Choroid plexus epithelial cell (primary cell): ENCODE measurements around the gene CYP17A1.
A peak's percentile ranks its signal among the peaks of the same experiment; 100 is the strongest.

ENCODE experiments used
- DNase-seq: peaks from one replicate; pipeline ENCODE4 v3.0.0-alpha.2; 2010; ENCODE audit warnings: low read depth
- H3K4me3 ChIP-seq: 2 replicates; pipeline ENCODE4 v1.5.1; 2011; ENCODE audit warnings: low read depth, mild to moderate bottlenecking, control low read depth, low read length, moderate library complexity
- TF ChIP-seq, protein P1 (sequence below): conservative IDR thresholded peaks from 2 replicates; pipeline ENCODE4 v1.5.1; 2011; ENCODE audit warnings: low read depth, mild to moderate bottlenecking, control low read depth, inconsistent platforms, low read length, moderate library complexity

Gene CYP17A1

GRCh38 chr10:102791754-102792395 lies 45.3 kb downstream of the CYP17A1 start:
- DNase-seq, result no peak
- H3K4me3 ChIP-seq, result no peak overlapping the region
- TF ChIP-seq, protein P1, sequence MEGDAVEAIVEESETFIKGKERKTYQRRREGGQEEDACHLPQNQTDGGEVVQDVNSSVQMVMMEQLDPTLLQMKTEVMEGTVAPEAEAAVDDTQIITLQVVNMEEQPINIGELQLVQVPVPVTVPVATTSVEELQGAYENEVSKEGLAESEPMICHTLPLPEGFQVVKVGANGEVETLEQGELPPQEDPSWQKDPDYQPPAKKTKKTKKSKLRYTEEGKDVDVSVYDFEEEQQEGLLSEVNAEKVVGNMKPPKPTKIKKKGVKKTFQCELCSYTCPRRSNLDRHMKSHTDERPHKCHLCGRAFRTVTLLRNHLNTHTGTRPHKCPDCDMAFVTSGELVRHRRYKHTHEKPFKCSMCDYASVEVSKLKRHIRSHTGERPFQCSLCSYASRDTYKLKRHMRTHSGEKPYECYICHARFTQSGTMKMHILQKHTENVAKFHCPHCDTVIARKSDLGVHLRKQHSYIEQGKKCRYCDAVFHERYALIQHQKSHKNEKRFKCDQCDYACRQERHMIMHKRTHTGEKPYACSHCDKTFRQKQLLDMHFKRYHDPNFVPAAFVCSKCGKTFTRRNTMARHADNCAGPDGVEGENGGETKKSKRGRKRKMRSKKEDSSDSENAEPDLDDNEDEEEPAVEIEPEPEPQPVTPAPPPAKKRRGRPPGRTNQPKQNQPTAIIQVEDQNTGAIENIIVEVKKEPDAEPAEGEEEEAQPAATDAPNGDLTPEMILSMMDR, result no peak

- TF ChIP-seq, protein P1, result no peak
- no peak overlapping the region for H3K4me3 ChIP-seq
- DNase-seq, result peak; percentile 80
These were observed 51.4 kb downstream of the CYP17A1 start for GRCh38 chr10:102785818-102786217.

GRCh38 chr10:102783568-102783967 lies 53.6 kb downstream of the CYP17A1 start:
- TF ChIP-seq, protein P1, result no peak
- peak; percentile 28 for DNase-seq
- no peak overlapping the region for H3K4me3 ChIP-seq

DNA sequence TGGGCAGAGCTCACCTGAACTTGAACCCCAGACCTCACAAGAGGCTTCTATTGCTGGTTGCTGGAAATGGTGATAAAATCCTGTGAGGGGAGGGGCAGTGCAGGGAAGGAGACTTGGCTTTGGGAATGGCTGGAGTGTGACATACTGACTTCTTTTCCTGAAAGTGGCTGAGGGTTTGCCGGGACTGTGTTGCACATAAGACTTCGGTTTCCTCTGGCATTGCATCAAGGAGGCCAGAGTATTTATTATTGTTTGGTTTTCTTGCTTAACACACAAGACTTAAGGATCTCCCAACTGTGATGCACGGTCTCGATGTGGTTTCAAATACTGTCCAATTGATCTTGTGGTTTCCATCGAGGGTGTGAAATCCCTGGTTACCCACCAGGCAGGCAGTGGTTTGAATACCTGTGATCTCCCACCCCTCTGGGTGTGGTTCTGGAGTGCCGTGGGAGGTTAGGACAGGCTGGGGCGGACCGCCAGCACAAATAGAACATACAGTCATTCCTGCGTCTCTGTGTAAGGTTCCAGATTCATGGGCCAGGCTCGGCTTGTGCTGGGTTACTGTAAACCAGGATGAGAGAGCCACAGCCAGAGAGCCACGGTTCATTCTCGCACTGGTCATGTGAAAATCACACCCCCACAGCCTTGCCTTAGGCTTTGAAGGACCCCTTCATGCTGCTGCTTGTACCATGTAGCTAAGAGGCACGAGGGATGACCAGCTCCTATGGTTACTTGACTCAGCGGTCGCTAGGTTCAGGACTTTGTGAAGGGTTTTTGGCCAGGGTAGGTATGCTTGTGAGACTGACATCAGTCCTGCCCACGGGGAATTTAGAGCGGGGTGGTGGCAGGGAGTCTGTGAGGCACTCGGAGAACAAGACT lies 54.3 kb downstream of the CYP17A1 start:
- DNase-seq, result peak; percentile 98
- TF ChIP-seq, protein P1, result no peak
- no peak overlapping the region for H3K4me3 ChIP-seq

DNA sequence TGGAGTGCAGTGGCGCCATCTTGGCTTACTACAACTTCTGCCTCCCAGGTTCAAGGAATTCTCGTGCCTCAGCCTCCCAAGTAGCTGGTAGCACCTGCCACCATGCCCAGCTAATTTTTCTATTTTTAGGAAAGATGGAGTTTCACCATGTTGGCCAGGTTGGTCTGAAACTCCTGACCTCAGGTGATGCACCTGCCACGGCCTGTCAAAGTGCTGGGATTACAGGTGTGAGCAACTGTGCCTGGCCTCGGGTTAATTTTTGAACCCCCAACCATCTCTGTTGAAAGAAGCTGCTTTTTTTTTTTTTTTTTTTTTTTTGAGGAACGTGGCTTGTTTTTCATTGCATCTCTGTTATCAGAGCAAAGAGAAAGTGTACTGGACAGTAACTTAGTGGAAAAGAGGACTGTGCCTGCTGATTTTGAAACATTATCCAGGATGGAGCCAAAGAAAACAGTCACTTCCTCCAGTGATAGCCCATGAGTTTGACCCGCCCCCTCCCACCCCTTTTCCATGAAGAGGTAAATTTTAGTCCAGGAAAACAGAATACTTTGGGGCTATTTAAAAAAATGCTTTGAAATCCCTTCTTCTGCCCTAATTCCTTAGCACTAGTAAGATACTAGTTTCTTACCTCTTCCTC lies 55.2 kb downstream of the CYP17A1 start:
- TF ChIP-seq, protein P1, result no peak
- no peak overlapping the region for H3K4me3 ChIP-seq
- DNase-seq, result peak; percentile 74

- H3K4me3 ChIP-seq, result no peak overlapping the region
- TF ChIP-seq, protein P1, result no peak
- peak; percentile 38 for DNase-seq
These were observed 55.9 kb downstream of the CYP17A1 start for GRCh38 chr10:102781090-102781920.
